DOHH2 (cell line): ENCODE results near the gene TPRN.

ENCODE experiments used
- EZH2phosphoT487 ChIP-seq: fragments of 200-600 bp; sonication (generic); IDR thresholded peaks from 2 replicates; pipeline ENCODE4 v1.6.1; 2017; ENCODE audit warnings: borderline replicate concordance, mild to moderate bottlenecking, antibody characterized with exemption, low read length, moderate library complexity, mixed read lengths
- TF ChIP-seq, protein P1 (sequence below): fragments of 200-600 bp; sonication (generic); IDR thresholded peaks from one replicate; pipeline ENCODE4 v1.5.1; 2014; ENCODE audit warnings: antibody characterized with exemption, mild to moderate bottlenecking, low read depth, low read length; ENCODE audit not compliant: poor library complexity, severe bottlenecking

DNA sequence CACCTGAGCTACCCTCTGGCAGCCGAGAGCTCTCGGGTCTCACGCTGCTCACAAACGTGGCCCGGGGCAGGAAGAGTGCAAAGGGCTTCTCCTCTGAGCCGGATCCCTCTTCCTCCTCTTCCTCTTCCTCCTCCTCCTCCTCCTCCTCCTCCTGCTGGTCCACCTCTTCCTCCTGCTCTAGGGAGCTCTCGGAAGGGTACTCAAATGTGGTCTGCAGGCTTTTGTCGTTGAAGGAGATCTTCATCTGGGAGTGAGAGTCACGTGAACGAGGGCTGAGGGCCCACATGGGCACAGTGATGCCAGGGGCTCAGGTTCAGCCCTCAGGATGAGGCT is 8.1 kb downstream of the TPRN start:
- TF ChIP-seq, protein P1, sequence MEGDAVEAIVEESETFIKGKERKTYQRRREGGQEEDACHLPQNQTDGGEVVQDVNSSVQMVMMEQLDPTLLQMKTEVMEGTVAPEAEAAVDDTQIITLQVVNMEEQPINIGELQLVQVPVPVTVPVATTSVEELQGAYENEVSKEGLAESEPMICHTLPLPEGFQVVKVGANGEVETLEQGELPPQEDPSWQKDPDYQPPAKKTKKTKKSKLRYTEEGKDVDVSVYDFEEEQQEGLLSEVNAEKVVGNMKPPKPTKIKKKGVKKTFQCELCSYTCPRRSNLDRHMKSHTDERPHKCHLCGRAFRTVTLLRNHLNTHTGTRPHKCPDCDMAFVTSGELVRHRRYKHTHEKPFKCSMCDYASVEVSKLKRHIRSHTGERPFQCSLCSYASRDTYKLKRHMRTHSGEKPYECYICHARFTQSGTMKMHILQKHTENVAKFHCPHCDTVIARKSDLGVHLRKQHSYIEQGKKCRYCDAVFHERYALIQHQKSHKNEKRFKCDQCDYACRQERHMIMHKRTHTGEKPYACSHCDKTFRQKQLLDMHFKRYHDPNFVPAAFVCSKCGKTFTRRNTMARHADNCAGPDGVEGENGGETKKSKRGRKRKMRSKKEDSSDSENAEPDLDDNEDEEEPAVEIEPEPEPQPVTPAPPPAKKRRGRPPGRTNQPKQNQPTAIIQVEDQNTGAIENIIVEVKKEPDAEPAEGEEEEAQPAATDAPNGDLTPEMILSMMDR: no peak
- TF ChIP-seq EZH2phosphoT487: no peak
